Medulla oblongata (tissue), 1 donor: Measurements from ENCODE around the gene DUSP1.
A peak's percentile ranks its signal among the peaks of the same experiment; 100 is the strongest.

ENCODE experiments used
- DNase-seq: peaks from one replicate; pipeline ENCODE4 v3.0.0-alpha.2; 2015; ENCODE audit errors: extremely low spot score

The DUSP1 gene

DNA sequence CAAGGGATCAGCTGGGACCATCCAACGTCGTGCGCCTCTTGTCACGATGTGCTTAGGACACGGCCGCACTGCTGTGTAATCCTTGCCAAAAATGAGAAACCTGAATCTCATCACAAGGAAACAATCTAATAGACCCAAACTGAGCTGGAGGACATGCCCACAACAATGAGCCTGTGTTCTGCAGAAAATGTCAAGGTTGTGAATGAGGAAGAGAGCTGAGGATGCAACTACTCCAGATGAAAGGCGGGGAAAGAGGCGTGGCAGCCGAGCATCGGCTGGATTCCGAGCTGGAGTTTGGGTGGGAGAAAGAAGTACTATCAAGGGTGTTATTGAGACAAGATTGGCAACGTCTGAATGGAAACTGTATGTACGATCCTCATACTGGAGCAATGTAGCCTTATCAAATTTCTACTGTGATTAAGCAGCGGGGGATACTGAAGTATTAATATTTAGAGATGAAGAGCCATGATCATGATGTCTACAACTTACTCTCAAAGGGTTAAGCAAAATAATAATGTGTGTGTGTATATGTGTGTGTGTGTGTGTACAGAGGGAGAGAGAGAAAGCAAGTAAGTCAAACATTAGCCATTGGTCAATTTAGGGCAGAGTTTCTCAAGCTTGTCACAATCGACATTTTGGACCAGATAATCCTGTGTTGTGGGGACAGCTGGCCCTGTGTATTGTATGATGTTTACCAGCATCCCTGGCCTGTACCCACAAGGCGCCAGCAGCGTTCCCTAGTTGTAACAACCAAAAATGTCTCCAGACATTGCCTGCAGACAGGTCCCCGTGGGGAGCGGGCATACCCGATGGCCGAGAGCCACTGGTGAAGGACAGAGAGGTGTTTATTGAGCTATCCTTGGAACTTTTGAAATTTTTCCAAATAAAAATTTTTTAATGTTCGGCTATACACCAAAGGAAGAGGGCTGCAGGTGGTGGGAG lies 46.5 kb downstream of the DUSP1 start:
- DNase-seq, result peak; percentile 64

DNA sequence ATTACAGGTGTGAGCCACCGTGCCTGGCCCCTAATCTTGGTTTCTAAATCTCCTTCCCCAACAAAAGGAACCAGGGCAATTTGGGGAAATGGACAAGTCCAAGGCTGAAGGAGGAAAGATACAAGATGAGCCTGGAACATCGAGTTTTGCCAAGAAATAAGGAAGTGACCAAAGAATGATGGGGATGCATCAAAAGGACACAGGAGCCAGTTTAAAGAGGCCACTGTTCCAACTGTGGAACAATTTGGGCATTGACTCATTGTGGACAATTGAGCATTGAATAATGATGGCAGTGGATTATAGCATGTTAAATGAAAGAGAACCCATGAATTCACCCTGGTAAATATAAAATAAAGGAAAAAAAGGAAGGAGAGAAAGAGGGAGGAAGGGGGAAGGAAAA lies 47.5 kb downstream of the DUSP1 start:
- peak; percentile 88 for DNase-seq

- no peak for DNase-seq
These were observed 48.6 kb downstream of the DUSP1 start for GRCh38 chr5:172722327-172722815.

GRCh38 chr5:172721455-172722326 lies 49.3 kb downstream of the DUSP1 start:
- no peak for DNase-seq

- no peak for DNase-seq
These were observed 50.3 kb downstream of the DUSP1 start for GRCh38 chr5:172720655-172721054.

GRCh38 chr5:172719211-172719610 lies 51.8 kb downstream of the DUSP1 start:
- no peak for DNase-seq

DNA sequence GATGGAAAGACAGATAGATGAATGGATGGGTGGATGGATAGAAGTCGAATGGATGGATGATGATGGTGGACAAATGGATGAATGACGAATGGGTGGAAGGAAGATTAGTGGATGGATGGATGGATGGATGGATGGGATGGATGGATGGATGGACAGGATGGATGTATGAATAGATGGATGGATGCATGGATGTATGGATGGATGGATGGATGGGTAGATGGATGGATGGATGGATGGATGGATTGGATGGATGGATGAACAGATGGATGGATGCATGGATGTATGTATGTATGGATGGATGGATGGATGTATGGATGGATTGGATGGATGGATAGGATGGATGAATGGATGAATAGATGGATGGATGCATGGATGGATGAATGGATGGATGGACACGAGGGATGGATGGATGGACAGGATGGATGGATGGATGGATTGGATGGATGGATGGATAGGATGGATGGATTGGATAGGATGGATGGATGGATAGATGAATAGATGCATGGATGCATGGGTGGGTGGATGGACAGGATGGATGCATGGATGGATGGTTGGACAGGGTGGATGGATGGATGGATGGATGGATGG lies 52.4 kb downstream of the DUSP1 start:
- DNase-seq, result no peak
